Inferior parietal cortex (tissue), 1 donor: ENCODE results near the gene TMOD4.
"Not testable (repeated sequence)": the region's sequence is repeated elsewhere in the genome, so short reads cannot be mapped to it uniquely, and the experiment has no call there.

ENCODE experiments used
- DNase-seq: peaks from one replicate; pipeline ENCODE4 v3.0.0-alpha.2; 2016; ENCODE audit errors: extremely low spot score

Gene TMOD4

GRCh38 chr1:151175863-151176262 lies at the start of gene TMOD4:
Gene TMOD4 (minus strand): TSS chr1:151175981. CDS start chr1:151174875, 1,106 bp downstream.
- no peak for DNase-seq

GRCh38 chr1:151222130-151222529 lies 46.3 kb upstream of the TMOD4 start:
- DNase-seq, result no peak

GRCh38 chr1:151221616-151222015 lies 45.8 kb upstream of the TMOD4 start:
- no peak for DNase-seq

GRCh38 chr1:151213560-151213959 lies 37.8 kb upstream of the TMOD4 start:
- no peak for DNase-seq

- DNase-seq, result no peak
These were observed 36.4 kb upstream of the TMOD4 start for GRCh38 chr1:151211972-151212705.

GRCh38 chr1:151210830-151211229 lies 35.0 kb upstream of the TMOD4 start:
- DNase-seq, result no peak

GRCh38 chr1:151205381-151205965 lies 29.7 kb upstream of the TMOD4 start:
- DNase-seq, result not testable (repeated sequence)

GRCh38 chr1:151199873-151200581 lies 24.2 kb upstream of the TMOD4 start:
- no peak for DNase-seq

- DNase-seq, result peak; percentile 100
These were observed 22.7 kb upstream of the TMOD4 start, which contains the start of gene PIP5K1A for GRCh38 chr1:151198254-151199127. Gene PIP5K1A (plus strand): TSS chr1:151198552. CDS start chr1:151198997, 445 bp downstream.

GRCh38 chr1:151197863-151198253 lies 22.1 kb upstream of the TMOD4 start:
- no peak for DNase-seq

- DNase-seq, result peak; percentile 91
These were observed 20.6 kb upstream of the TMOD4 start for GRCh38 chr1:151196292-151196800.

GRCh38 chr1:151194894-151195594 lies 19.3 kb upstream of the TMOD4 start:
- DNase-seq, result not testable (repeated sequence)

GRCh38 chr1:151193856-151194255 lies 18.1 kb upstream of the TMOD4 start:
- DNase-seq, result no peak

- DNase-seq, result no peak
These were observed 17.5 kb upstream of the TMOD4 start for GRCh38 chr1:151193304-151193703.

- DNase-seq, result no peak
These were observed 16.3 kb upstream of the TMOD4 start for GRCh38 chr1:151192047-151192446.

- DNase-seq, result peak; percentile 89
These were observed 14.1 kb upstream of the TMOD4 start, which contains the start of gene VPS72 for GRCh38 chr1:151189637-151190445. Gene VPS72 (minus strand): TSS chr1:151190197. CDS start chr1:151190121, 76 bp downstream.

GRCh38 chr1:151188667-151189066 lies 12.9 kb upstream of the TMOD4 start:
- not testable (repeated sequence) for DNase-seq

GRCh38 chr1:151187205-151187604 lies 11.4 kb upstream of the TMOD4 start:
- no peak for DNase-seq

GRCh38 chr1:151184211-151184610 lies 8.4 kb upstream of the TMOD4 start:
- no peak for DNase-seq

GRCh38 chr1:151176514-151177045 lies 799 bp upstream of the TMOD4 start:
- DNase-seq, result no peak
